HepG2 (cell line): Measurements from ENCODE around the gene RECK. TPM values are rescaled to one million over a fixed set of nuclear protein-coding genes. Genes with fewer than 3 reads are reported as not detected.

Source experiments
- ATAC-seq: fragments of 200-7000 bp; cut with Tn5 transposase; 3 replicates; pipeline ENCODE4 v1.9.1; 2020; ENCODE audit warnings: mild to moderate bottlenecking, moderate library complexity
- BruUV-seq: library from RNA; stranded (reverse); fragments of 400-500 nt; replicated peaks from 2 replicates; lab custom pipeline; 2021; lab: Mats Ljungman, UMichigan
- CTCF ChIA-PET: fragments of 300-600 bp; formaldehyde crosslinking; extraction: SDS; loops from one replicate; lab custom pipeline; 2021; ENCODE audit warnings: low total read pairs, inconsistent platforms, low intra/inter-chr PET ratio; lab: Yijun Ruan, JAX
- POLR2A ChIA-PET: fragments of 350-600 bp; sonication (Branson Sonifier 250); formaldehyde crosslinking; loops from one replicate; lab custom pipeline; 2020; ENCODE audit warnings: antibody characterized with exemption, inconsistent platforms; lab: Yijun Ruan, JAX
- DNase-seq: peaks from one replicate; pipeline ENCODE4 v3.0.0-alpha.2; 2015; ENCODE audit warnings: low spot score
- FAIRE-seq: peaks from 3 replicates; lab custom pipeline; 2011; peaks lifted over from hg19 to GRCh38; lab: Jason Lieb, UNC
- H2AFZ ChIP-seq: one replicate; pipeline ENCODE4 v1.6.1; 2011; ENCODE audit warnings: low read length, inconsistent platforms
- H3K27ac ChIP-seq: fragments of 300-600 bp; 3 replicates; pipeline ENCODE4 v1.8.0; 2011; ENCODE audit warnings: mixed run types, mild to moderate bottlenecking, mixed read lengths, low read length, inconsistent platforms; ENCODE audit not compliant: insufficient read depth; ENCODE audit errors: extremely low read length
- H3K27me3 ChIP-seq, 2 experiments: fragments of 200-600 bp in 1 of 2; 2 replicates in 1 of 2; 3 replicates in 1 of 2; pipeline versions ENCODE4 v1.6.0 to v1.8.0; 2011; ENCODE audit warnings: low read length in 2 of 2, mild to moderate bottlenecking in 2 of 2, moderate library complexity in 2 of 2, inconsistent platforms in 1 of 2; ENCODE audit not compliant: insufficient read depth in 2 of 2, control insufficient read depth in 1 of 2
- H3K36me3 ChIP-seq, 2 experiments: fragments of 200-600 bp in 1 of 2; replicated peaks in 1 of 2; 2 replicates in 1 of 2; 3 replicates in 1 of 2; pipeline versions ENCODE4 v1.5.1 to v1.8.0; 2011; ENCODE audit warnings: low read length in 2 of 2, inconsistent platforms in 1 of 2; ENCODE audit not compliant: insufficient read depth in 2 of 2, control insufficient read depth in 1 of 2
- H3K4me1 ChIP-seq: 2 replicates; pipeline ENCODE4 v1.5.1; 2012; ENCODE audit warnings: low read length, inconsistent platforms; ENCODE audit not compliant: insufficient read depth
- H3K4me2 ChIP-seq: 2 replicates; pipeline ENCODE4 v1.6.0; 2011; ENCODE audit warnings: low read depth, low read length, inconsistent platforms
- H3K4me3 ChIP-seq, 3 experiments: fragments of 200-600 bp in 1 of 3; sonication (generic), shearing (Covaris generic) in 1 of 3; replicated peaks in 1 of 3; 2 replicates each; pipeline ENCODE4 v1.5.1; 2011 to 2016; ENCODE audit warnings: low read length in 3 of 3, inconsistent platforms in 2 of 3, low read depth in 2 of 3, mild to moderate bottlenecking in 2 of 3, control low read depth in 1 of 3, mixed read lengths in 1 of 3; ENCODE audit not compliant: insufficient read depth in 1 of 3
- H3K79me2 ChIP-seq: one replicate; pipeline ENCODE4 v1.6.1; 2011; ENCODE audit warnings: low read length, inconsistent platforms; ENCODE audit not compliant: insufficient read depth
- H3K9ac ChIP-seq: 2 replicates; pipeline ENCODE4 v1.6.0; 2011; ENCODE audit warnings: mild to moderate bottlenecking, low read depth, low read length, inconsistent platforms; ENCODE audit not compliant: insufficient read depth
- H3K9me3 ChIP-seq: 2 replicates; pipeline ENCODE4 v1.5.1; 2012; ENCODE audit warnings: mild to moderate bottlenecking, low read length
- H4K20me1 ChIP-seq: 2 replicates; pipeline ENCODE4 v1.6.0; 2011; ENCODE audit warnings: inconsistent platforms, mild to moderate bottlenecking, low read length, moderate library complexity; ENCODE audit not compliant: insufficient read depth
- HDAC6 ChIP-seq: fragments of 200-600 bp; sonication (generic); IDR thresholded peaks from 2 replicates; pipeline ENCODE4 v1.7.0; 2017; ENCODE audit warnings: mild to moderate bottlenecking, antibody characterized with exemption, low read length, low read depth
- IKZF5 ChIP-seq: IDR thresholded peaks from 2 replicates; pipeline ENCODE4 v1.6.1; 2018; ENCODE audit warnings: missing genetic modification reagents, mild to moderate bottlenecking, missing compliant biosample characterization
- KDM2A ChIP-seq: sonication (generic); formaldehyde crosslinking; IDR thresholded peaks from 2 replicates; pipeline ENCODE4 v1.4.0; 2020; ENCODE audit warnings: low read depth, missing genetic modification reagents, borderline replicate concordance
- NFIB ChIP-seq: sonication (generic); formaldehyde crosslinking; IDR thresholded peaks from 2 replicates; pipeline ENCODE4 v1.9.0; 2021; ENCODE audit warnings: missing genetic modification reagents, mild to moderate bottlenecking, borderline replicate concordance
- POLR2AphosphoS2 ChIP-seq: IDR thresholded peaks from 2 replicates; pipeline ENCODE4 v1.6.1; 2011; ENCODE audit warnings: low read depth, low read length, improper control_type of control experiment
- ZNF326 ChIP-seq: sonication (generic); formaldehyde crosslinking; IDR thresholded peaks from 2 replicates; pipeline ENCODE4 v1.4.0; 2020; ENCODE audit warnings: missing genetic modification reagents, borderline replicate concordance
- ZNF557 ChIP-seq: sonication (generic); formaldehyde crosslinking; IDR thresholded peaks from 2 replicates; pipeline ENCODE4 v1.4.0; 2020; ENCODE audit warnings: missing genetic modification reagents
- WGBS: methylation state at CpG from one replicate; pipeline ENCODE4 v1.1.6; 2017; ENCODE audit warnings: low lambda C conversion rate; 5-methylcytosine and 5-hydroxymethylcytosine counted together
- in situ Hi-C: cut with HindIII; loops from 2 replicates; pipeline ENCODE4 v1.10.0; 2017; ENCODE audit warnings: low pct_unique_long_range_greater_than_20kb; ENCODE audit not compliant: extremely low pct_ligation_motif_present
- intact Hi-C: fragments of 100-400 bp; cut with micrococcal nuclease; formaldehyde crosslinking; loops from one replicate; pipeline ENCODE4 v1.10.0; 2022; ENCODE audit not compliant: unreplicated experiment
- polyA plus RNA-seq, 8 experiments: library from polyadenylated mRNA; depleted of rRNA in 3 of 8; stranded (reverse) in 7 of 8; unstranded in 1 of 8; fragments of >200 nt; fragmentation: Illumina TruSeq in 4 of 8; extraction: Trizol in 4 of 8; gene quantifications; 2 replicates each; pipeline versions ENCODE4 v1.2.1 to v1.2.3, GENCODE V29; 2011 to 2016; ENCODE audit warnings: low read depth in 4 of 8, missing spikeins in 1 of 8, mixed read lengths in 1 of 8; ENCODE audit not compliant: insufficient read depth in 1 of 8
- total RNA-seq, 5 experiments: library from RNA; depleted of rRNA; stranded (reverse); fragments of >200 nt; fragmentation: Illumina TruSeq; extraction: Trizol; gene quantifications; 2 replicates each; pipeline ENCODE4 v1.2.3, GENCODE V29; 2016; ENCODE audit warnings: low read depth in 1 of 5
- TF ChIP-seq, protein P1 (sequence below): sonication (generic); formaldehyde crosslinking; conservative IDR thresholded peaks from 2 replicates; pipeline ENCODE4 v1.4.0; 2020; ENCODE audit warnings: missing genetic modification reagents

The RECK gene
- total and polyA plus RNA-seq, 2 of the 13 experiments (the other 11 are each of a cell fraction or from before 2014, with no cell fraction given): 3.1 to 4.8 TPM

- TF ChIP-seq KDM2A (CRISPR knock-in tag) (no peak), ZNF557 (CRISPR knock-in tag) (no peak), HDAC6 (no peak), ZNF326 (CRISPR knock-in tag) (no peak), POLR2AphosphoS2 (no peak), IKZF5 (CRISPR knock-in tag) (no peak), NFIB (CRISPR knock-in tag) (no peak)
- TF ChIP-seq, protein P1, sequence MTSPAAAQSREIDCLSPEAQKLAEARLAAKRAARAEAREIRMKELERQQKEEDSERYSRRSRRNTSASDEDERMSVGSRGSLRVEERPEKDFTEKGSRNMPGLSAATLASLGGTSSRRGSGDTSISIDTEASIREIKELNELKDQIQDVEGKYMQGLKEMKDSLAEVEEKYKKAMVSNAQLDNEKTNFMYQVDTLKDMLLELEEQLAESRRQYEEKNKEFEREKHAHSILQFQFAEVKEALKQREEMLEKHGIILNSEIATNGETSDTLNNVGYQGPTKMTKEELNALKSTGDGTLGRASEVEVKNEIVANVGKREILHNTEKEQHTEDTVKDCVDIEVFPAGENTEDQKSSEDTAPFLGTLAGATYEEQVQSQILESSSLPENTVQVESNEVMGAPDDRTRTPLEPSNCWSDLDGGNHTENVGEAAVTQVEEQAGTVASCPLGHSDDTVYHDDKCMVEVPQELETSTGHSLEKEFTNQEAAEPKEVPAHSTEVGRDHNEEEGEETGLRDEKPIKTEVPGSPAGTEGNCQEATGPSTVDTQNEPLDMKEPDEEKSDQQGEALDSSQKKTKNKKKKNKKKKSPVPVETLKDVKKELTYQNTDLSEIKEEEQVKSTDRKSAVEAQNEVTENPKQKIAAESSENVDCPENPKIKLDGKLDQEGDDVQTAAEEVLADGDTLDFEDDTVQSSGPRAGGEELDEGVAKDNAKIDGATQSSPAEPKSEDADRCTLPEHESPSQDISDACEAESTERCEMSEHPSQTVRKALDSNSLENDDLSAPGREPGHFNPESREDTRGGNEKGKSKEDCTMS (CRISPR knock-in tag): no peak
- TF ChIP-seq, all 625 proteins: peak for 0
- no TSS peak for BruUV-seq
- intact Hi-C loops: no loop called here
- ATAC-seq (no peak), DNase-seq (no peak), FAIRE-seq (no peak)
- H3K4me2 ChIP-seq: no peak overlapping the region
- in situ Hi-C loops: no loop called here
- H3K27ac ChIP-seq: no peak overlapping the region
- POLR2A ChIA-PET: no interaction called here
- H3K9me3 ChIP-seq: no peaks in the 10 kb centered on the region
- H3K4me3 ChIP-seq: no peak overlapping the region
- peaks cover 0 to 2% of the 10 kb centered on the region in 2 experiments; a peak in 1 of 5 replicates for H3K27me3 ChIP-seq
- CTCF ChIA-PET: no interaction called here
- WGBS: 39% methylated on average over 3 of the region's 3 CpGs
- no peaks in the 10 kb centered on the region for H4K20me1 ChIP-seq
- no peaks in the 10 kb centered on the region for H3K36me3 ChIP-seq
- no peaks in the 10 kb centered on the region for H3K4me1 ChIP-seq
- H3K79me2 ChIP-seq: no peaks in the 10 kb centered on the region
- no peak overlapping the region for H3K9ac ChIP-seq
- no peak overlapping the region for H2AFZ ChIP-seq
Measured at GRCh38 chr9:36116593-36116992, 79.9 kb downstream of the RECK start.
